Aorta (tissue), 5 donors: ENCODE data around the gene BAK1. TPM values are rescaled to one million over a fixed set of nuclear protein-coding genes. Genes with fewer than 3 reads are reported as not detected.
"Not testable (repeated sequence)": the region's sequence is repeated elsewhere in the genome, so short reads cannot be mapped to it uniquely, and the experiment has no call there.

Experiments used
- ATAC-seq: fragments of 200-7000 bp; cut with Tn5 transposase; one replicate; pipeline ENCODE4 v1.9.1; 2022; ENCODE audit warnings: moderate library complexity; ENCODE audit not compliant: low FRiP score
- DNase-seq, 2 donors: peaks; one replicate each; pipeline ENCODE4 v3.0.0-alpha.2; 2020
- H3K27ac ChIP-seq, 2 donors: one replicate each; pipeline ENCODE4 v1.5.1; 2013; ENCODE audit warnings: low read length in 2 of 2, mild to moderate bottlenecking in 2 of 2, moderate library complexity in 2 of 2, control low read depth in 1 of 2, inconsistent platforms in 1 of 2, low read depth in 1 of 2
- H3K27me3 ChIP-seq, 2 donors: one replicate each; pipeline ENCODE4 v1.6.1; 2013; ENCODE audit warnings: control low read depth in 1 of 2, low read length in 1 of 2, mild to moderate bottlenecking in 1 of 2, moderate library complexity in 1 of 2; ENCODE audit not compliant: insufficient read depth in 2 of 2, control insufficient read depth in 1 of 2
- H3K36me3 ChIP-seq, 2 donors: one replicate each; pipeline ENCODE4 v1.6.1; 2013; ENCODE audit warnings: control low read depth in 1 of 2, low read length in 1 of 2, mild to moderate bottlenecking in 1 of 2; ENCODE audit not compliant: insufficient read depth in 2 of 2, control insufficient read depth in 1 of 2
- H3K4me1 ChIP-seq, 2 donors: one replicate each; pipeline ENCODE4 v1.6.1; 2013; ENCODE audit warnings: low read length in 2 of 2, control low read depth in 1 of 2, mild to moderate bottlenecking in 1 of 2, moderate library complexity in 1 of 2; ENCODE audit not compliant: insufficient read depth in 2 of 2, control insufficient read depth in 1 of 2
- H3K4me3 ChIP-seq, 2 donors: one replicate each; pipeline ENCODE4 v1.5.1; 2013; ENCODE audit warnings: low read length in 2 of 2, control low read depth in 1 of 2, mild to moderate bottlenecking in 1 of 2
- H3K9me3 ChIP-seq: one replicate; pipeline ENCODE4 v1.6.1; 2013; ENCODE audit warnings: mild to moderate bottlenecking, low read length; ENCODE audit not compliant: control insufficient read depth
- WGBS, 2 donors: extraction: QIAGEN DNeasy Blood & Tissue Kit; methylation state at CpG; one replicate each; pipeline ENCODE4 v1.1.7; 2013; 5-methylcytosine and 5-hydroxymethylcytosine counted together
- intact Hi-C, 2 donors: fragments of 100-400 bp; cut with DNase I; formaldehyde crosslinking; loops; one replicate each; pipeline versions ENCODE4 v1.14.2 to v1.15.0; 2022
- polyA plus RNA-seq, 2 donors: library from polyadenylated mRNA; stranded (reverse); fragments of 200-250 nt; gene quantifications; one replicate each; pipeline ENCODE4 v1.2.3, GENCODE V29; 2013
- total RNA-seq, 2 donors: library from RNA; stranded (reverse); fragmentation: NEBNext Ultra II Directional; extraction: Animal tissue kit (Norgen Biotek cat#: 25700); gene quantifications; one replicate each; pipeline ENCODE4 v1.2.1, GENCODE V29; 2021
- donor health status: healthy with polysubstance abuse.
- donor health status: Bipolar disorder and iron deficiency.
- donor health status: DM: no; HTN: no; CAD: no.
- donor health status: DM: no; HTN: no; CAD: no.
- donor health status: DM: yes; HTN: yes; CAD: no.

Gene BAK1
- total and polyA plus RNA-seq, 4 donors = 12.4 to 21.8 (median 14.2) TPM

- H3K36me3 ChIP-seq, H3K4me3 ChIP-seq, H3K27me3 ChIP-seq, intact Hi-C loops, H3K9me3 ChIP-seq, H3K27ac ChIP-seq, H3K4me1 ChIP-seq, DNase-seq, ATAC-seq: not testable (repeated sequence)
- WGBS, 2 donors = 91 to 94% methylated on average over 11 of the region's 11 CpGs
Observed at GRCh38 chr6:33545292-33545691, 34.8 kb downstream of the BAK1 start.

GRCh38 chr6:33543116-33543515 lies 37.0 kb downstream of the BAK1 start:
- 84 to 87% methylated on average over 4 of the region's 4 CpGs for WGBS, 2 donors
- no peak overlapping the region for H3K4me3 ChIP-seq
- no peak overlapping the region for H3K27ac ChIP-seq
- H3K27me3 ChIP-seq = no peaks in the 10 kb centered on the region
- no peaks in the 10 kb centered on the region for H3K4me1 ChIP-seq
- no peaks in the 10 kb centered on the region for H3K9me3 ChIP-seq
- no peaks in the 10 kb centered on the region for H3K36me3 ChIP-seq
- intact Hi-C loops = no loop called here
- DNase-seq = no peak
- ATAC-seq = no peak

GRCh38 chr6:33540768-33541167 lies 39.3 kb downstream of the BAK1 start:
- H3K4me3 ChIP-seq = no peak overlapping the region
- WGBS, 2 donors = 83 to 92% methylated on average over 1 of the region's 1 CpG
- H3K36me3 ChIP-seq = no peaks in the 10 kb centered on the region
- no peaks in the 10 kb centered on the region for H3K9me3 ChIP-seq
- DNase-seq (no peak), ATAC-seq (no peak)
- intact Hi-C loops = no loop called here
- H3K4me1 ChIP-seq = no peaks in the 10 kb centered on the region
- H3K27me3 ChIP-seq = no peaks in the 10 kb centered on the region
- no peak overlapping the region for H3K27ac ChIP-seq

GRCh38 chr6:33534702-33535101 lies 45.4 kb downstream of the BAK1 start:
- Histone ChIP-seq H3K4me3 (no peak overlapping the region), H3K27me3 (no peaks in the 10 kb centered on the region), H3K36me3 (no peaks in the 10 kb centered on the region), H3K9me3 (no peaks in the 10 kb centered on the region), H3K27ac (no peak overlapping the region), H3K4me1 (no peaks in the 10 kb centered on the region)
- intact Hi-C loops = no loop called here
- no peak for ATAC-seq
- no peak for DNase-seq
- 95 to 97% methylated on average over 3 of the region's 3 CpGs for WGBS, 2 donors

GRCh38 chr6:33533163-33533869 lies 46.8 kb downstream of the BAK1 start:
- intact Hi-C loops, H3K9me3 ChIP-seq, H3K27ac ChIP-seq, H3K27me3 ChIP-seq, H3K36me3 ChIP-seq, H3K4me3 ChIP-seq, DNase-seq, ATAC-seq, H3K4me1 ChIP-seq: not testable (repeated sequence)
- 83 to 84% methylated on average over 21 to 22 of the region's 22 CpGs for WGBS, 2 donors

- H3K4me1 ChIP-seq, DNase-seq, H3K9me3 ChIP-seq, H3K4me3 ChIP-seq, H3K27ac ChIP-seq, H3K36me3 ChIP-seq, intact Hi-C loops, H3K27me3 ChIP-seq, ATAC-seq: not testable (repeated sequence)
- 93 to 96% methylated on average over 15 to 20 of the region's 25 CpGs for whole genome bisulfite sequencing, 2 donors
Observed at GRCh38 chr6:33532431-33532830, 47.6 kb downstream of the BAK1 start.

- DNase-seq, intact Hi-C loops, H3K36me3 ChIP-seq, H3K4me1 ChIP-seq, H3K27me3 ChIP-seq, H3K9me3 ChIP-seq, ATAC-seq, H3K27ac ChIP-seq, H3K4me3 ChIP-seq: not testable (repeated sequence)
Observed at GRCh38 chr6:33530617-33531016, 49.5 kb downstream of the BAK1 start.

Other genes with a start within 250 kb of the BAK1 start
- gene KIFC1, start 188.5 kb downstream of the BAK1 start, total RNA-seq = 1 to 10 TPM; 1.3 to 2.0 TPM
- gene KIFC1, start 188.5 kb downstream of the BAK1 start, polyA plus RNA-seq = 1 to 10 TPM in 1 of 2 donors, not detected in 1; 1.5 TPM
- gene PHF1, start 169.3 kb downstream of the BAK1 start, total RNA-seq = 10 to 100 TPM; 86.4 to 92.8 TPM
- 100 to 1,000 TPM in 1 of 2 donors, 10 to 100 TPM in 1; 49.8 to 218 TPM for gene PHF1, start 169.3 kb downstream of the BAK1 start, polyA plus RNA-seq
- gene CUTA, start 162.2 kb downstream of the BAK1 start, total RNA-seq = 100 to 1,000 TPM in 1 of 2 donors, 10 to 100 TPM in 1; 89.9 to 111 TPM
- 100 to 1,000 TPM; 120 to 191 TPM for gene CUTA, start 162.2 kb downstream of the BAK1 start, polyA plus RNA-seq
- gene SYNGAP1, start 160.2 kb downstream of the BAK1 start, total RNA-seq = 10 to 100 TPM; 31.7 to 39.4 TPM
- gene SYNGAP1, start 160.2 kb downstream of the BAK1 start, polyA plus RNA-seq = 10 to 100 TPM in 1 of 2 donors, 1 to 10 TPM in 1; 4.4 to 16.4 TPM
- 1 to 10 TPM; 3.0 to 4.2 TPM for gene ZBTB9, start 125.7 kb downstream of the BAK1 start, total RNA-seq
- 1 to 10 TPM; 1.4 to 1.5 TPM for gene ZBTB9, start 125.7 kb downstream of the BAK1 start, polyA plus RNA-seq
- 10 to 100 TPM; 11.9 to 28.8 TPM for gene ITPR3, start 41.0 kb upstream of the BAK1 start, total RNA-seq
- 1 to 10 TPM; 4.6 to 7.0 TPM for gene ITPR3, start 41.0 kb upstream of the BAK1 start, polyA plus RNA-seq
- gene UQCC2, start 131.4 kb upstream of the BAK1 start, total RNA-seq = 10 to 100 TPM; 19.5 to 24.0 TPM
- 10 to 100 TPM; 14.7 to 48.2 TPM for gene UQCC2, start 131.4 kb upstream of the BAK1 start, polyA plus RNA-seq
- 1 to 10 TPM in 1 of 2 donors, not detected in 1; 1.0 TPM for gene IP6K3, start 166.6 kb upstream of the BAK1 start, total RNA-seq
- under 1 TPM in 1 of 2 donors, not detected in 1; 0.63 TPM for gene IP6K3, start 166.6 kb upstream of the BAK1 start, polyA plus RNA-seq
- gene LEMD2, start 208.9 kb upstream of the BAK1 start, total RNA-seq = 10 to 100 TPM; 46.6 to 59.8 TPM
- gene LEMD2, start 208.9 kb upstream of the BAK1 start, polyA plus RNA-seq = 10 to 100 TPM; 19.4 to 85.6 TPM
- not detected for gene MLN, start 223.7 kb upstream of the BAK1 start, total RNA-seq
- gene MLN, start 223.7 kb upstream of the BAK1 start, polyA plus RNA-seq = 1 to 10 TPM in 1 of 2 donors, not detected in 1; 2.6 TPM